ENCODE data around the gene UQCC5. TPM values are rescaled to one million over a fixed set of nuclear protein-coding genes. Genes with fewer than 3 reads are reported as not detected.

UQCC5 gene
- total RNA-seq, 1 experiment from 2014 or later: 11.0 TPM

DNA sequence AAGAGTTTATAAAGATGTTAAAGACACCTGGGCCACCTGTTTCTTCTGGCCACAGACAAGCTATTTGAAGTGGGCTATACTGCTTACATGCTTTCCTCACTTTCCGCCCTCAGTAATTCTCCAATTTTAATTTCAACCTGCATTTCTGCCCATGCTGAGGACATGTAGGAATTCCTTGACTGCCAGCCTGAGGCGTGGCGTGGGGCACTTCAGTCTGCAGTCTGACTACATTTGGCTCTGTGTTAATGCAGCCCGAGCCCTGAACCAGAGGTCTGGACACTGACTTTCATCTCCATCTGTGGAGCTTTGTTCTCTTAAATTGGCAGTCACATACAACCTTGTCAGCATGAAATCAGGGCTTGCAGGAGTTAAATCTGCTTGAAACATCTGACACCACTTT, 8.5 kb downstream of the UQCC5 start:
- in situ Hi-C loops (cut with HindIII; ENCODE audit: low pct_unique_long_range_greater_than_20kb, low sequenced_read_pairs): no loop called here
- no peak for DNase-seq (ENCODE audit: low read depth, low spot score)

DNA sequence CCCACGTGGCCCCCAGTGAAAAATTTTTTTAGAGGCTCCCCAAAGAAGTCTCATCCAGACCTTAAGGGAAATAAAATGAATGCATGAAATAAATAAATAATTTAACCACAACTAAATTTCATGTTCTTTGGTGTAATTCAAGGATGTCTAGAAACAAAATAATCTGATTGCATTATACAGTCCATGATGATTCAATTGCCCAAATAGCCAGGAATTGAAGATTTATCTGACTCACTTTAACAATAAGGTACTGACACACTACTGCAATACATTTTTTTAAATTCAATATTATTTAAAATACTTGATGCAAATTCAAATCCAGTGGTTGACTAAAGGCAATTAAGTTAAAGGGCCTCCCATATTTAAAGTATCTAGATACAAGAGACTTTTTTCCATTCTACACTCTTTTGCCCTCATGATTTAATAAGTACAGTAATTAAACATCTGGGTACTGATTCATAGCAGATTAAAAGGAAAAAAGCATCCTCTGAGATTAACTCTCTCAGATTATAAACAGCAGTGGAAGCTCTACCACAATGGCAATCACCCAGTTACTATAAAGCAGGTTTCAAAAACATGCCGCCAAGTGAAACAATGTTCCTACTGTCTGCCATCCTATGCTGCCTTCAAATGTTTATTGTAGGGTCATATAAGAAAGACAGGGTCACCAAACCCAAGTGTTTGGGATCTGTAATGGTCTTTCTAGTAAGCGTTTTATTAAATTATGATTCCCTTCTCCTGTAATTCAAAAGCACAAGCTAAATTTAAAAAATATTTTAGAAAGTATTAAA, 9.9 kb downstream of the UQCC5 start:
- in situ Hi-C loops (cut with HindIII; ENCODE audit: low pct_unique_long_range_greater_than_20kb, low sequenced_read_pairs): no loop called here
- no peak for DNase-seq (ENCODE audit: low read depth, low spot score)

DNA sequence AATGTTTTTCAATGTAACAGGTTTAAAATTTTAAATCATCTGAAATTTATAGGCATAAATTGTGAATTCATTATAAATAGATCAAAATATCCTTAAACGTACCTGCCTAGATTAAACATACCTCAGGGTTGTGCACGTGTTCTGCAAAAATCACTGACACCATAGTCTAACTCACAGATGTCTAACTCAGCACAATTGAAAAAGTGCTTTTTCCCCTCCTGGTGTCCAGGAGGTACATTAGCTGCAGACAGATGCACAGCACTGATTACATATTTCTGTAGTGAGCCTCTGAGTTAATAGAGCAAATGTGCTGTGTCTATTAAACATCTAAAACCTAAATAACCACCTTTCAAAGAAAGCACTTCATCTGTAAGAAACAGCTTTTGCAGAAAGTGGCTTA, 10.7 kb downstream of the UQCC5 start:
- no peak for DNase-seq (ENCODE audit: low read depth, low spot score)
- in situ Hi-C loops (cut with HindIII; ENCODE audit: low pct_unique_long_range_greater_than_20kb, low sequenced_read_pairs): no loop called here

DNA sequence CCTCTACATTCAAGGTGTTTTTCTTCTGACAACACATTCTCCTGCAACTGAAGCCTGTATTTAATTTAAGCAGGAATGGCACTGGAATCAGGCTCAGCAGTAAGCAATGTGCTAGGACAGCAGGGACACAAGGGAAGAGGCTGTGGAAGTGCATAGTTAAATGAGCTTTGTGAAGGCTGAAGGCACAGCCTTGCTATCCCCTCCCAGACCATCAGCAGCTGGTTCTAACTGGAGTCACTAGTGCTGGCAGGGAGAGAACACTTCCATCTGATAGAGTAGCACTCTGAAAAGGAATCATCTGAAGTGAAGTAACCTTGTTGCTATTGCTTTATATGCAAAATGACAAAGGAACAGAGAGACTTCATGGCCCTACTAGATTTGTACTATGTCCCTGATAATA, 14.7 kb downstream of the UQCC5 start:
- no peak for DNase-seq (ENCODE audit: low read depth, low spot score)
- in situ Hi-C loops (cut with HindIII; ENCODE audit: low pct_unique_long_range_greater_than_20kb, low sequenced_read_pairs): no loop called here

GRCh38 chr3:52552089-52552488, 15.7 kb downstream of the UQCC5 start:
- no peak for DNase-seq (ENCODE audit: low read depth, low spot score)
- in situ Hi-C loops (cut with HindIII; ENCODE audit: low pct_unique_long_range_greater_than_20kb, low sequenced_read_pairs): no loop called here

DNA sequence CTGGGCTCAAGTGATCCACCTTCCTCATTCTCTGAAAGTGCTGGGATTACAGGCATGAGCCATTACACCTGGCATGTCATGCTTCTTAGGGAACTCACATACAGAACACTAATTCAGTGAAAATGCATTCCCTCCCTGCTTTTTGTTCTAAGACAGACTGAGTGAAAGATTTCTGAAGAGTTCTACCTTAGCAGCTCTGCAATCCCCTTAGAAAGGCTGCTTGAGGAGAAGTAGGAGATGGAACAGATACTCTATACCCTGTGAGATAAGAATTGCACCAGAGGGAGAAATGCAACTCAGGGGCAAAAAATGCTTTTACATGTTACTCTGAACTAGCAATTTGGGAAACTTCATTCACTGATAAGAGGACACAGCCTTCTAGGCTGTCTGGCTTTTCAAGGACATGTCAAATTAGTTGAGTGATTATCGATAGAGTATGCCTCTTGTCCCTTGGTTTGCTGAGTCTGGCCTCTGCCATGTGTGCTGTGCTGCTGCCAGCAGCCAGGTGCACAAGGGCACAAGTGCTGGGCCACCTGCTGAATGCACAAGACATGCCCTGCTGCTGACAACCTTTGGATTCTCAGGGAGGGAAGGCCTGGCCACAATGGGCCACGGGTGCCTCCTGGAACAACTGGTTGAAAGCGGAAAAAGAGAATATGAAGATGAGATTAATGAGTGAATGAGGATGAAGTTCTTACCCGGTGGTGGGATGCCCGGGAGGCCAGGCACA, 17.8 kb downstream of the UQCC5 start:
- in situ Hi-C loops (cut with HindIII; ENCODE audit: low pct_unique_long_range_greater_than_20kb, low sequenced_read_pairs): no loop called here
- DNase-seq (ENCODE audit: low read depth, low spot score): no peak

DNA sequence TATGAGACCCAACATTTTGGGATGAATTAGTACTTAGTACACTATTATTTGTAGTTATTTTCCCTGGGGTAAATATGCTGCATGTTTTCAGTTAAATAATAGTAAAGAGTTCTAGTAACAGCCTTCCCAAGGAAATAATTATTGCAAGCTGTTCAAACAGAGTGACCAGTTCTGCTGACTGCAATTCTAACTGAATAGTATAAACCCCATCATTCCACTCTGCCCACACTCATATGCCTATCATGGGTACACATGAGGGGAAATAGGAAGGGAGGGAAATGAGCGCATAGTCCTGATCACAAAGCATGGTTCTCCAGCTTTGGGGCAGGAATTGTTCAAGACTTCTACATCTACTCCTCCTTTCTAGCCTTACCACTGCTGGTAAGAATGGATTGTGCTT, 18.7 kb downstream of the UQCC5 start:
- in situ Hi-C loops (cut with HindIII; ENCODE audit: low pct_unique_long_range_greater_than_20kb, low sequenced_read_pairs): no loop called here

GRCh38 chr3:52557011-52557960, 20.9 kb downstream of the UQCC5 start:
- no peak for DNase-seq (ENCODE audit: low read depth, low spot score)
- in situ Hi-C loops (cut with HindIII; ENCODE audit: low pct_unique_long_range_greater_than_20kb, low sequenced_read_pairs): no loop called here

More for the DNA sequence above, 18.7 kb downstream of the UQCC5 start:
- no peak for DNase-seq (ENCODE audit: low read depth, low spot score)

GRCh38 chr3:52558436-52558835, 22.0 kb downstream of the UQCC5 start:
- no peak for DNase-seq (ENCODE audit: low read depth, low spot score)
- in situ Hi-C loops (cut with HindIII; ENCODE audit: low pct_unique_long_range_greater_than_20kb, low sequenced_read_pairs): no loop called here

DNA sequence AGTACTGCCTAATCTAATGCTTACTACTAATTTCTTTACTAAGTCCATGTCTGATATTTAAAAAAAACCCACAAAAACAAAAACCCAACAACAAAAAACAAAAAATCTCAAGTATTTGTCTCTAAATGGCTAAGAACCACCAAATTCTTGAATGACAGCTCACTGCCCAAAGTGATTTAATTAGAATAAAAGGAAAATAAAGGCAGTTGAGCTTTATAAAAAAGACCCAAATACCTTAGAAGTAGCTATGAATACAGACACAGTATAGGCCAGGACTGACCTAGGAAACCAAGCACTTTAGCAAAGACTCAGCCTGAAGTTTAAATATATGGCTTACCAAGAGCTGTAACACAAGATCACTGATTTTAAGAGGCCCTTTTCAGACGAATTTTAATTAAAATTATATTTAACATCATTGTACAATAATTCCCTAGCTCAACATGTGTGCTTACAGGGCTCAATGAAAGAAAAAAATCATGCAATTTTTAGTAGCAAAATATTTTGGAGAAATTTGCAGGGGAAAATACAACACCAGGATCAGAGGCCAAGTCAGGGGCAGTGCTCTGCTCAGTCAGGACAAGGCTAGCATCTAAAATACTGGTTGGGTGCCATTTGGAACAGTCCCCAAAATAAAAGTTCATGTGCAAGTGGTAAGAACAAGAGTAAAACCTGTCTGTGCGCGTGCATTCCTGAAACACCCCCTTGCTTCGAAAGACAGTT, 24.8 kb downstream of the UQCC5 start:
- no peak for DNase-seq (ENCODE audit: low read depth, low spot score)
- in situ Hi-C loops (cut with HindIII; ENCODE audit: low pct_unique_long_range_greater_than_20kb, low sequenced_read_pairs): no loop called here

- in situ Hi-C loops (cut with HindIII; ENCODE audit: low pct_unique_long_range_greater_than_20kb, low sequenced_read_pairs): no loop called here
- DNase-seq (ENCODE audit: low read depth, low spot score): no peak
Observed at GRCh38 chr3:52563984-52564383, 27.6 kb downstream of the UQCC5 start.

DNA sequence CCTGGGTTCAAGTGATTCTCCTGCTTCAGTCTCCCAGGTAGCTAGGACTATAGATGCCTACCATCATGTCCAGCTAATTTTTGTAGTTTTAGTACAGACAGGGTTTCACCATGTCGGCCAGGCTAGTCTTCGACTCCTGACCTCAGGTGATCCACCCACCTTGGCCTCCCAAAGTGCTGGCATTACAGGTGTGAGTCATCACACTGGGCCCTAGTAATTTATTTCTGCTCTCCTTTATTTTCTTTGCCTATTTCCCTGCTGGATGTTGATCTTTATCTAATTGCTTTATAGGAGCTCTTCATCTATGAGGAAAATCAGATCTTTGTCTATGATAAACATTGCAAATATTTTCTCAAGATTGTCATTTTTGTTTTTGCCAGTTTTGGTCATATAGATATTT, 31.7 kb downstream of the UQCC5 start:
- in situ Hi-C loops (cut with HindIII; ENCODE audit: low pct_unique_long_range_greater_than_20kb, low sequenced_read_pairs): no loop called here
- DNase-seq (ENCODE audit: low read depth, low spot score): no peak

DNA sequence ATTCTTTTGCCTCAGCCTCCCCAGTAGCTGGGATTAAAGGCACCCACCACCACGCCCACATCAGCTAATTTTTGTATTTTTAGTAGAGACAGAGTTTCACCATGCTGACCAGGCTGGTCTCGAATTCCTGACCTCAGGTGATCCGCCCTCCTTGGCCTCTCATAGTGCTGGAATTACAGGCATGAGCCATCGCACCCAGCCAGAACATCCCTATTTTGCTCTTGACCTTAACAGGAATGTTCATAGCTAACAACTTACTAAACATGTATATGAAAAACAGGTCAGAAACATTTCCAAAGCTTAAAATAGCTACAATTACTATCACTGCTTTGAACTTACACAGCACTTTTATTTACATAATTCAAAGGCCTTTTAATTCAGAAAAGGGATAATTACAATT, 33.7 kb downstream of the UQCC5 start:
- no peak for DNase-seq (ENCODE audit: low read depth, low spot score)
- in situ Hi-C loops (cut with HindIII; ENCODE audit: low pct_unique_long_range_greater_than_20kb, low sequenced_read_pairs): no loop called here

- DNase-seq (ENCODE audit: low read depth, low spot score): no peak
- in situ Hi-C loops (cut with HindIII; ENCODE audit: low pct_unique_long_range_greater_than_20kb, low sequenced_read_pairs): no loop called here
Observed at GRCh38 chr3:52572221-52572620, 35.8 kb downstream of the UQCC5 start.

- DNase-seq (ENCODE audit: low read depth, low spot score): peak; percentile 86
Observed at GRCh38 chr3:52574056-52574965, 37.9 kb downstream of the UQCC5 start.

More at GRCh38 chr3:52574056-52574965, 37.9 kb downstream of the UQCC5 start:
- in situ Hi-C loops (cut with HindIII; ENCODE audit: low pct_unique_long_range_greater_than_20kb, low sequenced_read_pairs): no loop called here

All from SK-MEL-5 (cell line).